KMS-11 (cell line): ENCODE results near the gene MYO15B.

ENCODE experiments used
- H2AFZ ChIP-seq: fragments of 200-600 bp; sonication (generic); 2 replicates; pipeline ENCODE4 v1.6.1; 2016; ENCODE audit warnings: antibody characterized with exemption, mixed run types, low read depth
- H3K27ac ChIP-seq: fragments of 200-600 bp; sonication (generic); 2 replicates; pipeline ENCODE4 v1.6.1; 2016; ENCODE audit warnings: mild to moderate bottlenecking, mixed run types
- H3K27me3 ChIP-seq: fragments of 200-600 bp; sonication (generic); 2 replicates; pipeline ENCODE4 v1.6.1; 2017; ENCODE audit warnings: mild to moderate bottlenecking, low read depth, mixed run types, moderate library complexity; ENCODE audit not compliant: insufficient read depth
- H3K36me3 ChIP-seq: fragments of 200-600 bp; sonication (generic); 2 replicates; pipeline ENCODE4 v1.6.1; 2017; ENCODE audit warnings: mild to moderate bottlenecking, mixed run types; ENCODE audit not compliant: insufficient read depth
- H3K4me1 ChIP-seq: fragments of 200-600 bp; sonication (generic); 2 replicates; pipeline ENCODE4 v1.6.1; 2016; ENCODE audit warnings: mild to moderate bottlenecking, low read depth, mixed run types; ENCODE audit not compliant: poor library complexity, severe bottlenecking
- H3K4me2 ChIP-seq: fragments of 200-600 bp; sonication (generic); 2 replicates; pipeline ENCODE4 v1.7.0; 2016; ENCODE audit warnings: mild to moderate bottlenecking, mixed run types
- H3K4me3 ChIP-seq: fragments of 200-600 bp; sonication (generic); IDR thresholded peaks from 2 replicates; pipeline ENCODE4 v1.6.1; 2017; ENCODE audit warnings: low read depth, low read length, mixed read lengths; ENCODE audit not compliant: insufficient read depth
- H3K79me2 ChIP-seq: fragments of 200-600 bp; sonication (generic); 2 replicates; pipeline ENCODE4 v1.6.1; 2016; ENCODE audit warnings: low read depth, mixed run types; ENCODE audit not compliant: insufficient read depth
- H3K9ac ChIP-seq: fragments of 200-600 bp; sonication (generic); 2 replicates; pipeline ENCODE4 v1.6.1; 2016; ENCODE audit warnings: mild to moderate bottlenecking, mixed run types
- H4K20me1 ChIP-seq: fragments of 200-600 bp; sonication (generic); 2 replicates; pipeline ENCODE4 v1.6.1; 2016; ENCODE audit warnings: mild to moderate bottlenecking, mixed run types; ENCODE audit not compliant: insufficient read depth
- CTCF ChIP-seq: fragments of 200-600 bp; sonication (generic); conservative IDR thresholded peaks from 2 replicates; pipeline ENCODE4 v1.6.1; 2017; ENCODE audit warnings: low read depth, mild to moderate bottlenecking, antibody characterized with exemption, low read length, moderate library complexity, mixed read lengths

The MYO15B gene

GRCh38 chr17:75548813-75549212 lies 38.8 kb upstream of the MYO15B start:
- Histone ChIP-seq H3K9ac (no peak overlapping the region), H3K27me3 (no peaks in the 10 kb centered on the region), H3K36me3 (no peaks in the 10 kb centered on the region), H3K4me3 (no peak overlapping the region), H4K20me1 (no peaks in the 10 kb centered on the region), H3K27ac (no peak overlapping the region), H3K4me1 (no peaks in the 10 kb centered on the region), H2AFZ (no peak overlapping the region), H3K79me2 (no peaks in the 10 kb centered on the region), H3K4me2 (no peak overlapping the region)
- TF ChIP-seq CTCF = no peak

GRCh38 chr17:75549246-75550138 lies 38.1 kb upstream of the MYO15B start:
- no peaks in the 10 kb centered on the region for H3K27me3 ChIP-seq
- no peak for TF ChIP-seq CTCF
- H3K36me3 ChIP-seq = no peaks in the 10 kb centered on the region
- no peak overlapping the region for H2AFZ ChIP-seq
- no peaks in the 10 kb centered on the region for H3K79me2 ChIP-seq
- H3K27ac ChIP-seq = no peak overlapping the region
- no peak overlapping the region for H3K4me2 ChIP-seq
- H3K9ac ChIP-seq = no peak overlapping the region
- no peaks in the 10 kb centered on the region for H4K20me1 ChIP-seq
- H3K4me1 ChIP-seq = no peaks in the 10 kb centered on the region
- no peak overlapping the region for H3K4me3 ChIP-seq

GRCh38 chr17:75550139-75550465 lies 37.5 kb upstream of the MYO15B start:
- no peak overlapping the region for H3K27ac ChIP-seq
- H4K20me1 ChIP-seq = no peaks in the 10 kb centered on the region
- H3K4me3 ChIP-seq = no peak overlapping the region
- no peak overlapping the region for H2AFZ ChIP-seq
- H3K4me1 ChIP-seq = no peaks in the 10 kb centered on the region
- H3K27me3 ChIP-seq = no peaks in the 10 kb centered on the region
- no peak for TF ChIP-seq CTCF
- H3K36me3 ChIP-seq = no peaks in the 10 kb centered on the region
- no peak overlapping the region for H3K4me2 ChIP-seq
- H3K9ac ChIP-seq = no peak overlapping the region
- H3K79me2 ChIP-seq = no peaks in the 10 kb centered on the region

- Histone ChIP-seq H4K20me1 (no peaks in the 10 kb centered on the region), H3K4me2 (no peak overlapping the region), H3K27ac (no peak overlapping the region), H3K27me3 (no peaks in the 10 kb centered on the region), H3K4me3 (no peak overlapping the region), H3K4me1 (no peaks in the 10 kb centered on the region), H3K36me3 (no peaks in the 10 kb centered on the region), H3K79me2 (no peaks in the 10 kb centered on the region), H2AFZ (no peak overlapping the region), H3K9ac (no peak overlapping the region)
- no peak for TF ChIP-seq CTCF
These were observed 36.3 kb upstream of the MYO15B start for GRCh38 chr17:75551266-75551665.
